Glutamatergic neuron (in vitro differentiated cells): ENCODE results near the gene SLC2A3. TPM values are rescaled to one million over a fixed set of nuclear protein-coding genes. Genes with fewer than 3 reads are reported as not detected.
"Not testable (repeated sequence)": the region's sequence is repeated elsewhere in the genome, so short reads cannot be mapped to it uniquely, and the experiment has no call there.

Experiments used
- DNase-seq: peaks from one replicate; pipeline ENCODE4 v3.0.0; 2022
- H3K27ac Mint-ChIP-seq: one replicate; pipeline ENCODE4 v1.8.0; 2020; ENCODE audit warnings: mild to moderate bottlenecking, mixed read lengths, inconsistent platforms; ENCODE audit not compliant: unreplicated experiment
- H3K27me3 Mint-ChIP-seq: one replicate; pipeline ENCODE4 v1.8.0; 2020; ENCODE audit warnings: mild to moderate bottlenecking, moderate library complexity, mixed read lengths, inconsistent platforms; ENCODE audit not compliant: unreplicated experiment
- H3K36me3 Mint-ChIP-seq: one replicate; pipeline ENCODE4 v1.8.0; 2020; ENCODE audit warnings: mild to moderate bottlenecking, mixed read lengths, inconsistent platforms; ENCODE audit not compliant: unreplicated experiment
- H3K4me1 Mint-ChIP-seq: one replicate; pipeline ENCODE4 v1.8.0; 2020; ENCODE audit warnings: mild to moderate bottlenecking, low read depth, mixed read lengths, inconsistent platforms; ENCODE audit not compliant: unreplicated experiment
- H3K4me3 Mint-ChIP-seq: one replicate; pipeline ENCODE4 v1.8.0; 2020; ENCODE audit warnings: mild to moderate bottlenecking, mixed read lengths, inconsistent platforms; ENCODE audit not compliant: unreplicated experiment
- H3K9me3 Mint-ChIP-seq: one replicate; pipeline ENCODE4 v1.8.0; 2020; ENCODE audit warnings: mild to moderate bottlenecking, moderate library complexity, mixed read lengths, inconsistent platforms; ENCODE audit not compliant: unreplicated experiment
- total RNA-seq: library from RNA; stranded (reverse); fragmentation: NEBNext Ultra II Directional; extraction: Animal tissue kit (Norgen Biotek cat#: 25700); gene quantifications from one replicate; pipeline ENCODE4 v1.2.1, GENCODE V29; 2021; ENCODE audit not compliant: unreplicated experiment
- TF ChIP-seq, protein P1 (sequence below): fragments of 200-600 bp; sonication (generic); IDR thresholded peaks from one replicate; pipeline ENCODE4 v1.5.0; 2021; ENCODE audit not compliant: partially characterized antibody, unreplicated experiment

Gene SLC2A3
- total RNA-seq, 1 donor from 2014 or later, result 291 TPM

GRCh38 chr12:7917392-7918267 is 18.4 kb downstream of the SLC2A3 start:
- no peak overlapping the region for H3K27ac Mint-ChIP-seq
- TF ChIP-seq, protein P1, sequence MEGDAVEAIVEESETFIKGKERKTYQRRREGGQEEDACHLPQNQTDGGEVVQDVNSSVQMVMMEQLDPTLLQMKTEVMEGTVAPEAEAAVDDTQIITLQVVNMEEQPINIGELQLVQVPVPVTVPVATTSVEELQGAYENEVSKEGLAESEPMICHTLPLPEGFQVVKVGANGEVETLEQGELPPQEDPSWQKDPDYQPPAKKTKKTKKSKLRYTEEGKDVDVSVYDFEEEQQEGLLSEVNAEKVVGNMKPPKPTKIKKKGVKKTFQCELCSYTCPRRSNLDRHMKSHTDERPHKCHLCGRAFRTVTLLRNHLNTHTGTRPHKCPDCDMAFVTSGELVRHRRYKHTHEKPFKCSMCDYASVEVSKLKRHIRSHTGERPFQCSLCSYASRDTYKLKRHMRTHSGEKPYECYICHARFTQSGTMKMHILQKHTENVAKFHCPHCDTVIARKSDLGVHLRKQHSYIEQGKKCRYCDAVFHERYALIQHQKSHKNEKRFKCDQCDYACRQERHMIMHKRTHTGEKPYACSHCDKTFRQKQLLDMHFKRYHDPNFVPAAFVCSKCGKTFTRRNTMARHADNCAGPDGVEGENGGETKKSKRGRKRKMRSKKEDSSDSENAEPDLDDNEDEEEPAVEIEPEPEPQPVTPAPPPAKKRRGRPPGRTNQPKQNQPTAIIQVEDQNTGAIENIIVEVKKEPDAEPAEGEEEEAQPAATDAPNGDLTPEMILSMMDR, result no peak
- H3K9me3 Mint-ChIP-seq, result peaks cover 2% of the 10 kb centered on the region
- no peaks in the 10 kb centered on the region for H3K4me1 Mint-ChIP-seq
- H3K27me3 Mint-ChIP-seq, result peaks cover 2% of the 10 kb centered on the region
- no peak for DNase-seq
- H3K4me3 Mint-ChIP-seq, result no peak overlapping the region
- no peaks in the 10 kb centered on the region for H3K36me3 Mint-ChIP-seq

- Mint-ChIP-seq H3K27me3 (peaks cover 2% of the 10 kb centered on the region), H3K9me3 (peaks cover 2% of the 10 kb centered on the region), H3K4me3 (no peak overlapping the region), H3K27ac (no peak overlapping the region), H3K4me1 (no peaks in the 10 kb centered on the region), H3K36me3 (no peaks in the 10 kb centered on the region)
- TF ChIP-seq, protein P1, result no peak
- no peak for DNase-seq
These were observed 19.1 kb downstream of the SLC2A3 start for GRCh38 chr12:7916936-7917335.

DNA sequence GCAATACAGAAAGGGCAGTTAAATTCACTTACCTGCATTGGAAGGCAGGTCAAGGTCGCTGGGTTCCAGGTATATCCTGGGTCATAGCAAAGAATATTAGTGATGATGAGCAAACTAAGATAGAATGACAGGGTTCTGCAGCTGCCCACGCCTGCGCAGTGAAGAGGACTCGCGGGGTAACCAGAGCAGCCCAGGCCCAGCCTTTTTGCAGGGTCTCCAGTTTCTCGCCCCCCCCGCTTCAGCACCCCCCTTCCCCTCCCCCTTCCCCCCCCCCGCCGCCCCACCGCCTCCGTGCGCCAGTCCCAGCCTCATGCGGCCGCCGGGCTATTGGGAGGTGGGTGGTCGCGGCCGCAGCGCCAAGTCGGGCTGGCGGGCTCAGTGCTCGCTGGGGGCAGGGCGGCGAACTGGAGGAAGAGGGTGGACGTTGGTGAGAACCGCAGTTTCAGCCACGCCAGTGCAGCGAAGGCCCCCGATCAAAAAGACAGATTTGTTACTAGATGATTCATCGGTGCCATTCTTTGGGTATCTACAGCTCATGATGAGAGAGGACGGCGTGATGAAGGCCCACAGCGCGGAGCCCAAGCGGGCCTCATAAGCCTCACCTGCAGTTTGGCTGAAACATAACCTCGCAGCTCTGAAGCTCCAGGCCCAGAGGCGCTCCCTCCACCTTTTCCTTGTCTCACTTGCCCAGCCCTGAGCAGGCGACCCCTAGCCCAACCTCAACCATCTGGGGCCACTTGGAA is 20.2 kb downstream of the SLC2A3 start:
- Mint-ChIP-seq H3K4me1 (no peaks in the 10 kb centered on the region), H3K27ac (no peak overlapping the region), H3K36me3 (no peaks in the 10 kb centered on the region), H3K27me3 (peaks cover 2% of the 10 kb centered on the region), H3K4me3 (no peak overlapping the region), H3K9me3 (peaks cover 2% of the 10 kb centered on the region)
- TF ChIP-seq, protein P1, result no peak
- DNase-seq, result no peak

- not testable (repeated sequence) for H3K36me3 Mint-ChIP-seq, H3K4me3 Mint-ChIP-seq, H3K4me1 Mint-ChIP-seq, H3K9me3 Mint-ChIP-seq, H3K27ac Mint-ChIP-seq, H3K27me3 Mint-ChIP-seq, DNase-seq
These were observed 25.9 kb downstream of the SLC2A3 start for GRCh38 chr12:7910106-7910505.

GRCh38 chr12:7907009-7907408 is 29.0 kb downstream of the SLC2A3 start:
- H3K27me3 Mint-ChIP-seq, result peaks cover 2% of the 10 kb centered on the region
- H3K36me3 Mint-ChIP-seq, result no peaks in the 10 kb centered on the region
- TF ChIP-seq, protein P1, result peak; percentile 17
- no peaks in the 10 kb centered on the region for H3K9me3 Mint-ChIP-seq
- no peak overlapping the region for H3K27ac Mint-ChIP-seq
- H3K4me1 Mint-ChIP-seq, result peaks cover 2% of the 10 kb centered on the region
- H3K4me3 Mint-ChIP-seq, result no peak overlapping the region
- peak; percentile 40 for DNase-seq

DNA sequence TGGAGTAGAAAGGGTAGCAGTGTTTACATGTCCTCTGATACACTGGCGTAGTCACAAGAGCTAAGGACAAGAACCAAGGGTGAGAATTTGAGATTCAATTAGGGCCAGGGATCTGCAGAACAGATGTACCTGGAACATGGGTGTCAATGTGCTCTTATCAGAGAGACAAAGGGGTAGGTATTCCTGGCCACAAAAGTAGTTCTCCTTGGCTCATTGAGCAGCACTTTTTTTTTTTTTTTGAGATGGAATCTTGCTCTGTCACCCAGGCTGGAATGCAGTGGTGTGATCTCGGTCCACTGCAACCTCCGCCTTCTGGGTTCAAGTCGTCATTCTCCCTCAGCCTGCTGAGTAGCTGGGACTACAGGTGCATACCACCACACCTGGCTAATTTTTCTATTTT is 29.7 kb downstream of the SLC2A3 start:
- not testable (repeated sequence) for H3K27me3 Mint-ChIP-seq, H3K4me3 Mint-ChIP-seq, H3K9me3 Mint-ChIP-seq, H3K36me3 Mint-ChIP-seq, H3K27ac Mint-ChIP-seq, DNase-seq, H3K4me1 Mint-ChIP-seq

- H3K4me3 Mint-ChIP-seq, H3K27ac Mint-ChIP-seq, H3K27me3 Mint-ChIP-seq, H3K9me3 Mint-ChIP-seq, H3K4me1 Mint-ChIP-seq, H3K36me3 Mint-ChIP-seq, DNase-seq: not testable (repeated sequence)
These were observed 30.3 kb downstream of the SLC2A3 start for GRCh38 chr12:7905600-7906125.
